ENCODE results near the gene TNFSF10.
"Not testable (repeated sequence)": the region's sequence is repeated elsewhere in the genome, so short reads cannot be mapped to it uniquely, and the experiment has no call there.

DNA sequence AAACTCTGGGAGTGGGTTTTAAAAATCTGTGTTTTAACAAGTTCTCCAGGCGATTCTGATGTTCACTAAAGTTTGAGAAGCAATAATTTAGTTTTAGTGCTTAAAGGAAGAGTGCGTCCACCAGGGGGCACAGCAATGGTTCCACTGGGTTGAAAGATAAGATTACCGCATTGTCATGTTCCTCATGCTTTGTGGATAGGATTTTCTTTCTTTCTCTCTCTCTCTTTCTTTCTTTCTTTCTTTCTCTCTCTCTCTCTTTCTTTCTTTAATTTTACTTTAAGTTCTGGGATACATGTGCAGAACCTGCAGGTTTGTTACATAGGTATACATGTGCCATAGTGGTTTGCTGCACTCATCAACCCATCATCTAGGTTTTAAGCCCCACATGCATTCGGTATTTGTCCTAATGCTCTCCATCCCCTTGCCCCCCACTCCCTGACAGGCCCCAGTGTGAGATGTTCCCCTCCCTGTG, 33.0 kb downstream of the TNFSF10 start:
- TF ChIP-seq, protein P1, sequence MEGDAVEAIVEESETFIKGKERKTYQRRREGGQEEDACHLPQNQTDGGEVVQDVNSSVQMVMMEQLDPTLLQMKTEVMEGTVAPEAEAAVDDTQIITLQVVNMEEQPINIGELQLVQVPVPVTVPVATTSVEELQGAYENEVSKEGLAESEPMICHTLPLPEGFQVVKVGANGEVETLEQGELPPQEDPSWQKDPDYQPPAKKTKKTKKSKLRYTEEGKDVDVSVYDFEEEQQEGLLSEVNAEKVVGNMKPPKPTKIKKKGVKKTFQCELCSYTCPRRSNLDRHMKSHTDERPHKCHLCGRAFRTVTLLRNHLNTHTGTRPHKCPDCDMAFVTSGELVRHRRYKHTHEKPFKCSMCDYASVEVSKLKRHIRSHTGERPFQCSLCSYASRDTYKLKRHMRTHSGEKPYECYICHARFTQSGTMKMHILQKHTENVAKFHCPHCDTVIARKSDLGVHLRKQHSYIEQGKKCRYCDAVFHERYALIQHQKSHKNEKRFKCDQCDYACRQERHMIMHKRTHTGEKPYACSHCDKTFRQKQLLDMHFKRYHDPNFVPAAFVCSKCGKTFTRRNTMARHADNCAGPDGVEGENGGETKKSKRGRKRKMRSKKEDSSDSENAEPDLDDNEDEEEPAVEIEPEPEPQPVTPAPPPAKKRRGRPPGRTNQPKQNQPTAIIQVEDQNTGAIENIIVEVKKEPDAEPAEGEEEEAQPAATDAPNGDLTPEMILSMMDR (IDR thresholded peaks at IDR 0.05): peak; percentile 85
- not testable (repeated sequence) for TF ChIP-seq ZFX (IDR thresholded peaks at IDR 0.05; ENCODE audit: borderline replicate concordance)

Measured in 22Rv1 (cell line).